Measurements from ENCODE around the gene PCDHGB5.
"Not testable (repeated sequence)": the region's sequence is repeated elsewhere in the genome, so short reads cannot be mapped to it uniquely, and the experiment has no call there.

Gene PCDHGB5

GRCh38 chr5:141392429-141393198 is 5.1 kb upstream of the PCDHGB5 start, which contains the start of gene PCDHGA8:
Gene PCDHGA8 (plus strand): TSS chr5:141392633. CDS start chr5:141392814, 181 bp downstream.
- H3K4me3 ChIP-seq (replicated peaks; ENCODE audit: insufficient read depth, low read length): no peak within 1 kb of the TSS
- H3K27ac ChIP-seq (replicated peaks): no peak within 1 kb of the TSS
- H3K27me3 ChIP-seq (ENCODE audit: insufficient read depth, poor library complexity, severe bottlenecking): no peaks in the 10 kb centered on the region
- no peak for DNase-seq (ENCODE audit: low read depth in 1 of 2, low spot score in 1 of 2)
- TF ChIP-seq CTCF (IDR thresholded peaks at IDR 0.05; ENCODE audit: insufficient read depth, low read length) (no peak), REST (IDR thresholded peaks at IDR 0.05; ENCODE audit: insufficient replicate concordance, low read depth) (no peak), POLR2AphosphoS5 (IDR thresholded peaks at IDR 0.05; ENCODE audit: low read depth) (no peak), SPI1 (IDR thresholded peaks at IDR 0.05; ENCODE audit: borderline replicate concordance, low read depth) (no peak), GABPA (IDR thresholded peaks at IDR 0.05; ENCODE audit: low read depth) (no peak)

DNA sequence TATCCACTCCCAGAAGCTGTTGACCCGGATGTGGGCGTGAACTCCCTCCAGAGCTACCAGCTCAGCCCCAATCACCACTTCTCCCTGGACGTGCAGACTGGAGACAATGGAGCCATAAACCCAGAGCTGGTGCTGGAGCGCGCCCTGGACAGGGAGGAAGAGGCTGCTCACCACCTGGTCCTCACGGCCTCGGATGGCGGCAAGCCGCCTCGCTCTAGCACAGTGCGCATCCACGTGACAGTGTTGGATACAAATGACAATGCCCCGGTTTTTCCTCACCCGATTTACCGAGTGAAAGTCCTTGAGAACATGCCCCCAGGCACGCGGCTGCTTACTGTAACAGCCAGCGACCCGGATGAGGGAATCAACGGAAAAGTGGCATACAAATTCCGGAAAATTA is 4.5 kb upstream of the PCDHGB5 start:
- Histone ChIP-seq H3K27me3 (ENCODE audit: insufficient read depth, poor library complexity, severe bottlenecking) (no peaks in the 10 kb centered on the region), H3K4me3 (replicated peaks; ENCODE audit: insufficient read depth, low read length) (no peak overlapping the region), H3K27ac (replicated peaks) (no peak overlapping the region)
- no peak for DNase-seq (ENCODE audit: low read depth in 1 of 2, low spot score in 1 of 2)
- TF ChIP-seq SPI1 (IDR thresholded peaks at IDR 0.05; ENCODE audit: borderline replicate concordance, low read depth) (no peak), CTCF (IDR thresholded peaks at IDR 0.05; ENCODE audit: insufficient read depth, low read length) (no peak), GABPA (IDR thresholded peaks at IDR 0.05; ENCODE audit: low read depth) (no peak), REST (IDR thresholded peaks at IDR 0.05; ENCODE audit: insufficient replicate concordance, low read depth) (no peak), POLR2AphosphoS5 (IDR thresholded peaks at IDR 0.05; ENCODE audit: low read depth) (no peak)

- H3K27ac ChIP-seq (replicated peaks); DNase-seq (ENCODE audit: low read depth in 1 of 2, low spot score in 1 of 2); H3K4me3 ChIP-seq (replicated peaks; ENCODE audit: insufficient read depth, low read length); H3K27me3 ChIP-seq (ENCODE audit: insufficient read depth, poor library complexity, severe bottlenecking): not testable (repeated sequence)
These were observed 3.2 kb upstream of the PCDHGB5 start for GRCh38 chr5:141394401-141395187.

DNA sequence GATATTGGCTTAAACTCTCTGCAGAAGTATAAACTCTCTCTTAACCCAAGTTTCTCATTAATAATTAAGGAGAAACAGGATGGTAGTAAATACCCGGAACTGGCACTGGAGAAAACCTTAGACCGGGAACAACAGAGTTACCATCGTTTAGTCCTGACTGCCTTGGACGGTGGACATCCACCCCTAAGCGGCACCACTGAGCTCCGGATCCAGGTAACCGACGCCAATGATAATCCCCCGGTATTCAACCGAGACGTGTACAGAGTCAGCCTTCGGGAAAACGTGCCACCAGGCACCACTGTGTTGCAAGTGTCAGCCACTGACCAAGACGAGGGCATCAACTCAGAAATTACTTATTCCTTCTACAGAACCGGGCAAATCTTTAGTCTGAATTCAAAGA is 861 bp downstream of the PCDHGB5 start:
- DNase-seq (ENCODE audit: low read depth in 1 of 2, low spot score in 1 of 2): no peak
- Histone ChIP-seq H3K27ac (replicated peaks) (no peak overlapping the region), H3K27me3 (ENCODE audit: insufficient read depth, poor library complexity, severe bottlenecking) (no peaks in the 10 kb centered on the region), H3K4me3 (replicated peaks; ENCODE audit: insufficient read depth, low read length) (no peak overlapping the region)
- TF ChIP-seq REST (IDR thresholded peaks at IDR 0.05; ENCODE audit: insufficient replicate concordance, low read depth): no peak
- no peak for TF ChIP-seq CTCF (IDR thresholded peaks at IDR 0.05; ENCODE audit: insufficient read depth, low read length)
- no peak for TF ChIP-seq GABPA (IDR thresholded peaks at IDR 0.05; ENCODE audit: low read depth)
- TF ChIP-seq SPI1 (IDR thresholded peaks at IDR 0.05; ENCODE audit: borderline replicate concordance, low read depth): no peak
- no peak for TF ChIP-seq POLR2AphosphoS5 (IDR thresholded peaks at IDR 0.05; ENCODE audit: low read depth)
